ENCODE data around the gene CD36.

GRCh38 chr7:80721883-80722615, 83.6 kb downstream of the CD36 start:
- TF ChIP-seq YY1 (IDR thresholded peaks at IDR 0.05; ENCODE audit: insufficient read depth, insufficient read length) = no peak
- TF ChIP-seq ZNF274 (IDR thresholded peaks at IDR 0.05; ENCODE audit: low read depth, low read length) = no peak

Data from NT2/D1 (cell line).